Stimulated activated naive CD4-positive, alpha-beta T cell treated with Interleukin-2 at 50 U/mL for 16 hours (primary cell): ENCODE results near the gene LOXHD1.

ENCODE experiments used
- DNase-seq: peaks from one replicate; lab custom pipeline; 2025; lab: John Stamatoyannopoulos, UW

Gene LOXHD1

GRCh38 chr18:46475390-46475752 lies 181.6 kb downstream of the LOXHD1 start:
- DNase-seq: no peak

GRCh38 chr18:46474487-46475389 lies 182.3 kb downstream of the LOXHD1 start:
- no peak for DNase-seq

GRCh38 chr18:46471809-46472498 lies 185.1 kb downstream of the LOXHD1 start:
- DNase-seq: no peak

GRCh38 chr18:46470714-46471113 lies 186.3 kb downstream of the LOXHD1 start:
- DNase-seq: no peak

GRCh38 chr18:46469186-46469915 lies 187.7 kb downstream of the LOXHD1 start:
- DNase-seq: no peak

GRCh38 chr18:46468426-46469180 lies 188.4 kb downstream of the LOXHD1 start:
- no peak for DNase-seq

- DNase-seq: no peak
Measured at GRCh38 chr18:46466234-46467160, 190.5 kb downstream of the LOXHD1 start.

GRCh38 chr18:46464926-46465655 lies 191.9 kb downstream of the LOXHD1 start:
- no peak for DNase-seq

- no peak for DNase-seq
Measured at GRCh38 chr18:46462523-46462922, 194.5 kb downstream of the LOXHD1 start.

- DNase-seq: no peak
Measured at GRCh38 chr18:46461993-46462392, 195.0 kb downstream of the LOXHD1 start.

GRCh38 chr18:46460754-46461153 lies 196.3 kb downstream of the LOXHD1 start:
- DNase-seq: no peak

GRCh38 chr18:46459789-46460455 lies 197.1 kb downstream of the LOXHD1 start:
- DNase-seq: no peak

GRCh38 chr18:46458472-46458871 lies 198.5 kb downstream of the LOXHD1 start:
- DNase-seq: no peak

GRCh38 chr18:46456691-46457090 lies 200.3 kb downstream of the LOXHD1 start:
- no peak for DNase-seq

GRCh38 chr18:46452820-46453219 lies 204.2 kb downstream of the LOXHD1 start:
- DNase-seq: no peak

GRCh38 chr18:46449499-46449898 lies 207.5 kb downstream of the LOXHD1 start:
- DNase-seq: no peak

- DNase-seq: no peak
Measured at GRCh38 chr18:46449033-46449432, 208.0 kb downstream of the LOXHD1 start.

- DNase-seq: no peak
Measured at GRCh38 chr18:46448347-46448746, 208.7 kb downstream of the LOXHD1 start.

GRCh38 chr18:46447792-46448191 lies 209.2 kb downstream of the LOXHD1 start:
- no peak for DNase-seq

GRCh38 chr18:46447323-46447722 lies 209.7 kb downstream of the LOXHD1 start:
- DNase-seq: no peak
